KOPT-K1 (cell line): ENCODE results near the gene CPNE9.
"Not testable (repeated sequence)": the region's sequence is repeated elsewhere in the genome, so short reads cannot be mapped to it uniquely, and the experiment has no call there.

Experiments used
- H3K27ac ChIP-seq: fragments of 200-600 bp; sonication (generic); 2 replicates; pipeline ENCODE4 v1.5.1; 2016; ENCODE audit warnings: antibody characterized with exemption, mild to moderate bottlenecking, low read depth, low read length; ENCODE audit not compliant: poor library complexity, severe bottlenecking
- H3K36me3 ChIP-seq: fragments of 200-600 bp; sonication (generic); 2 replicates; pipeline ENCODE4 v1.5.1; 2017; ENCODE audit warnings: antibody characterized with exemption, mild to moderate bottlenecking, low read length, moderate library complexity; ENCODE audit not compliant: insufficient read depth
- H3K9me3 ChIP-seq: fragments of 200-600 bp; sonication (generic); 2 replicates; pipeline ENCODE4 v1.5.1; 2017; ENCODE audit warnings: antibody characterized with exemption, low read length, mild to moderate bottlenecking; ENCODE audit not compliant: insufficient read depth, poor library complexity, severe bottlenecking

CPNE9 gene

GRCh38 chr3:9767418-9767817, 63.8 kb downstream of the CPNE9 start:
- H3K9me3 ChIP-seq = no peaks in the 10 kb centered on the region
- H3K36me3 ChIP-seq = no peaks in the 10 kb centered on the region
- no peak overlapping the region for H3K27ac ChIP-seq

GRCh38 chr3:9768141-9768775, 64.6 kb downstream of the CPNE9 start:
- H3K36me3 ChIP-seq = no peaks in the 10 kb centered on the region
- no peak overlapping the region for H3K27ac ChIP-seq
- no peaks in the 10 kb centered on the region for H3K9me3 ChIP-seq

- H3K9me3 ChIP-seq = no peaks in the 10 kb centered on the region
- H3K27ac ChIP-seq = no peak overlapping the region
- no peaks in the 10 kb centered on the region for H3K36me3 ChIP-seq
These were observed 65.4 kb downstream of the CPNE9 start for GRCh38 chr3:9769012-9769411.

- Histone ChIP-seq H3K9me3 (no peaks in the 10 kb centered on the region), H3K27ac (no peak within 1 kb of the TSS), H3K36me3 (no peaks in the 10 kb centered on the region)
These were observed 66.0 kb downstream of the CPNE9 start, which contains the start of gene CAMK1 for GRCh38 chr3:9769426-9770275. CAMK1 (minus strand) TSS chr3:9769947; CDS start chr3:9767749, 2,198 bp downstream.

GRCh38 chr3:9770276-9770812, 66.7 kb downstream of the CPNE9 start:
- Histone ChIP-seq H3K9me3 (no peaks in the 10 kb centered on the region), H3K27ac (no peak overlapping the region), H3K36me3 (no peaks in the 10 kb centered on the region)

GRCh38 chr3:9771007-9771406, 67.4 kb downstream of the CPNE9 start:
- not testable (repeated sequence) for H3K27ac ChIP-seq, H3K36me3 ChIP-seq, H3K9me3 ChIP-seq

- H3K9me3 ChIP-seq = no peaks in the 10 kb centered on the region
- H3K36me3 ChIP-seq = peaks cover 12% of the 10 kb centered on the region
- H3K27ac ChIP-seq = no peak overlapping the region
These were observed 73.5 kb downstream of the CPNE9 start for GRCh38 chr3:9776896-9777693.

- H3K27ac ChIP-seq = no peak overlapping the region
- peaks cover 17% of the 10 kb centered on the region for H3K36me3 ChIP-seq
These were observed 74.0 kb downstream of the CPNE9 start for GRCh38 chr3:9777694-9778021.

GRCh38 chr3:9778143-9779074, 74.8 kb downstream of the CPNE9 start:
- Histone ChIP-seq H3K9me3 (no peaks in the 10 kb centered on the region), H3K36me3 (peaks cover 23% of the 10 kb centered on the region), H3K27ac (no peak overlapping the region)

More at GRCh38 chr3:9777694-9778021, 74.0 kb downstream of the CPNE9 start:
- H3K9me3 ChIP-seq = no peaks in the 10 kb centered on the region

GRCh38 chr3:9779075-9779593, 75.5 kb downstream of the CPNE9 start:
- no peak overlapping the region for H3K27ac ChIP-seq
- H3K9me3 ChIP-seq = no peaks in the 10 kb centered on the region
- H3K36me3 ChIP-seq = peaks cover 30% of the 10 kb centered on the region
